MCF 10A (cell line): Measurements from ENCODE around the gene CSN1S1. TPM values are rescaled to one million over a fixed set of nuclear protein-coding genes. Genes with fewer than 3 reads are reported as not detected.
A peak's percentile ranks its signal among the peaks of the same experiment; 100 is the strongest.
"Not testable (repeated sequence)": the region's sequence is repeated elsewhere in the genome, so short reads cannot be mapped to it uniquely, and the experiment has no call there.

Source experiments
- BruUV-seq: library from RNA; stranded (reverse); fragments of 400-500 nt; replicated peaks from 2 replicates; lab custom pipeline; 2021; lab: Mats Ljungman, UMichigan
- CTCF ChIA-PET: fragments of 300-600 bp; sonication (Branson Sonifier 250); formaldehyde crosslinking; extraction: SDS; loops from one replicate; lab custom pipeline; 2021; ENCODE audit warnings: antibody characterized with exemption, inconsistent platforms; lab: Yijun Ruan, JAX
- POLR2A ChIA-PET: fragments of 300-600, 350-650 bp; sonication (Branson Sonifier 250); formaldehyde crosslinking; extraction: SDS; loops from one replicate; lab custom pipeline; 2020; ENCODE audit warnings: antibody characterized with exemption, inconsistent platforms; lab: Yijun Ruan, JAX
- DNase-seq: peaks from one replicate; pipeline ENCODE4 v3.0.0-alpha.2; 2018; ENCODE audit not compliant: unreplicated experiment
- H3K27ac Mint-ChIP-seq: one replicate; pipeline ENCODE4 v1.8.0; 2022; ENCODE audit warnings: mild to moderate bottlenecking, low read depth, mixed read lengths; ENCODE audit not compliant: unreplicated experiment
- H3K27me3 Mint-ChIP-seq: one replicate; pipeline ENCODE4 v1.8.0; 2022; ENCODE audit warnings: mixed read lengths; ENCODE audit not compliant: insufficient read depth, unreplicated experiment
- H3K36me3 Mint-ChIP-seq: one replicate; pipeline ENCODE4 v1.8.0; 2022; ENCODE audit warnings: mild to moderate bottlenecking, moderate library complexity, mixed read lengths; ENCODE audit not compliant: insufficient read depth, unreplicated experiment
- H3K4me1 Mint-ChIP-seq: one replicate; pipeline ENCODE4 v1.8.0; 2022; ENCODE audit warnings: mixed read lengths; ENCODE audit not compliant: insufficient read depth, unreplicated experiment
- H3K4me3 Mint-ChIP-seq: one replicate; pipeline ENCODE4 v1.8.0; 2022; ENCODE audit warnings: mild to moderate bottlenecking, moderate library complexity, mixed read lengths; ENCODE audit not compliant: unreplicated experiment
- H3K9me3 Mint-ChIP-seq: one replicate; pipeline ENCODE4 v1.8.0; 2022; ENCODE audit warnings: mixed read lengths; ENCODE audit not compliant: unreplicated experiment
- CTCF ChIP-seq: fragments of 200-600 bp; IDR thresholded peaks from one replicate; pipeline ENCODE4 v1.8.0; 2022; ENCODE audit warnings: antibody characterized with exemption, mild to moderate bottlenecking; ENCODE audit not compliant: unreplicated experiment
- intact Hi-C: fragments of 100-400 bp; cut with micrococcal nuclease; formaldehyde crosslinking; loops from 2 replicates; pipeline ENCODE4 v1.14.1; 2022
- total RNA-seq: library from RNA; stranded (reverse); gene quantifications from 2 replicates; pipeline ENCODE4 v1.2.3, GENCODE V29; 2022

CSN1S1 gene
- total RNA-seq, 1 experiment from 2014 or later = not detected

- intact Hi-C loops = no loop called here
- CTCF ChIA-PET = no interaction called here
- BruUV-seq = no TSS peak
- DNase-seq = no peak
- H3K9me3 Mint-ChIP-seq = no peaks in the 10 kb centered on the region
- H3K4me3 Mint-ChIP-seq = no peak overlapping the region
- POLR2A ChIA-PET = no interaction called here
- no peak overlapping the region for H3K27ac Mint-ChIP-seq
- no peaks in the 10 kb centered on the region for H3K36me3 Mint-ChIP-seq
- TF ChIP-seq CTCF = no peak
- peaks cover 6% of the 10 kb centered on the region for H3K4me1 Mint-ChIP-seq
- peaks cover 43% of the 10 kb centered on the region for H3K27me3 Mint-ChIP-seq
Measured at GRCh38 chr4:69909195-69909594, 21.7 kb upstream of the CSN1S1 start.

GRCh38 chr4:69910016-69910782, 20.7 kb upstream of the CSN1S1 start:
- H3K27ac Mint-ChIP-seq = no peak overlapping the region
- no peak for TF ChIP-seq CTCF
- peaks cover 52% of the 10 kb centered on the region for H3K27me3 Mint-ChIP-seq
- POLR2A ChIA-PET = no interaction called here
- peaks cover 6% of the 10 kb centered on the region for H3K4me1 Mint-ChIP-seq
- H3K9me3 Mint-ChIP-seq = no peaks in the 10 kb centered on the region
- intact Hi-C loops = no loop called here
- TSS peak; percentile 63 for BruUV-seq
- no peak overlapping the region for H3K4me3 Mint-ChIP-seq
- peak; percentile 55 for DNase-seq
- CTCF ChIA-PET = no interaction called here
- no peaks in the 10 kb centered on the region for H3K36me3 Mint-ChIP-seq

- TF ChIP-seq CTCF = no peak
- intact Hi-C loops = no loop called here
- no TSS peak for BruUV-seq
- H3K27ac Mint-ChIP-seq = no peak overlapping the region
- DNase-seq = no peak
- ChIA-PET POLR2A (no interaction called here), CTCF (interaction anchor here (0.7 kb wide), 1 partner anchor 262 kb away, joined by 3 read pairs; no protein-coding TSS in a partner anchor)
- H3K4me3 Mint-ChIP-seq = no peak overlapping the region
- no peaks in the 10 kb centered on the region for H3K9me3 Mint-ChIP-seq
- no peaks in the 10 kb centered on the region for H3K36me3 Mint-ChIP-seq
- no peaks in the 10 kb centered on the region for H3K4me1 Mint-ChIP-seq
- H3K27me3 Mint-ChIP-seq = peaks cover 13% of the 10 kb centered on the region
Measured at GRCh38 chr4:69920874-69921273, 10.0 kb upstream of the CSN1S1 start.

GRCh38 chr4:69923782-69924410, 7.0 kb upstream of the CSN1S1 start:
- DNase-seq, intact Hi-C loops, H3K9me3 Mint-ChIP-seq, H3K4me3 Mint-ChIP-seq, H3K27me3 Mint-ChIP-seq, H3K4me1 Mint-ChIP-seq, BruUV-seq, POLR2A ChIA-PET, H3K36me3 Mint-ChIP-seq, H3K27ac Mint-ChIP-seq: not testable (repeated sequence)
- CTCF ChIA-PET = interaction anchor here (0.6 kb wide), 2 partner anchors 117 to 684 kb away, joined by 3 read pairs; no protein-coding TSS in a partner anchor
